TTC549 (cell line): ENCODE data around the gene KIF16B.
"Not testable (repeated sequence)": the region's sequence is repeated elsewhere in the genome, so short reads cannot be mapped to it uniquely, and the experiment has no call there.

Source experiments
- FAIRE-seq: peaks from 2 replicates; lab custom pipeline; 2012; peaks lifted over from hg19 to GRCh38; lab: Jason Lieb, UNC

Gene KIF16B

GRCh38 chr20:16475225-16475624 is 98.0 kb downstream of the KIF16B start:
- no peak for FAIRE-seq

DNA sequence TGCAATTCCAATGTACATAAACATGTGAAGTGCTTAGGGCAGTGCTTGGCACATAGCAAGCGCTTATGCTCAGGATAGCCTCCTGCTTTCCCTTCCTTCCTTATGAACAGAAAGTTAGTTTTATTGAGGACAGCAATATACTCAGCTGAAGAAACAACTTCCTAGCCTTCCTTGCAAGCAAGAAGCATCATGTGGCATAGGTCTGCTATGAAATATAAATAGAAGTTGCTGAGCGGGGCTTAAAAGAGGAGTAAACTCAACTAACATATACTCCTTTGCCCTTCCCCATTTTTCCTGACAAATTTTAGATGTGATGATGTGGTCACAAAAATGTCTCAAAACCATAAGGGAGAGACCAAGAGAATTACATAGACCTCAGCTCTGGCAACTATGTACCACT is 98.9 kb downstream of the KIF16B start:
- no peak for FAIRE-seq

- no peak for FAIRE-seq
Observed at GRCh38 chr20:16472045-16472872, 101.0 kb downstream of the KIF16B start.

GRCh38 chr20:16469395-16469905 is 103.8 kb downstream of the KIF16B start:
- no peak for FAIRE-seq

DNA sequence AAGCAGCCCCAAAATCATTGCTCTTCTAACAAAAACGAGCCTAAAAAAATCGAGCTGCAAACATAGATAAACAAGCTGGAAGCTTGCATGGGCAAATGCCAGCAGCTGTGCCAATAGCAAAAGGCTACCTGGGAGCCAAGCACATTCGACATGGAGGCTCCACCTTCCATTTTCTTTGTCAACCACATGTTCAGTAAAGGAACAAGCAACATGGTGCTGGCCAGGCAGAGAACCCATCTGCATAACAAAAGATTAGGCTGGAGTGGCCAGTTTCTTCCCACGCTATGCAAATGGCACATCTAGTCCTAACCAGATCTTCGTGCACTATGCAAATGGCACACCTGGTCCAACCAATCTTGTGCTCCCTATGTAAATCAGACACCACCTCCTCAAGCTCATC is 110.5 kb downstream of the KIF16B start:
- FAIRE-seq, result no peak

GRCh38 chr20:16459019-16459700 is 114.1 kb downstream of the KIF16B start:
- FAIRE-seq, result no peak

DNA sequence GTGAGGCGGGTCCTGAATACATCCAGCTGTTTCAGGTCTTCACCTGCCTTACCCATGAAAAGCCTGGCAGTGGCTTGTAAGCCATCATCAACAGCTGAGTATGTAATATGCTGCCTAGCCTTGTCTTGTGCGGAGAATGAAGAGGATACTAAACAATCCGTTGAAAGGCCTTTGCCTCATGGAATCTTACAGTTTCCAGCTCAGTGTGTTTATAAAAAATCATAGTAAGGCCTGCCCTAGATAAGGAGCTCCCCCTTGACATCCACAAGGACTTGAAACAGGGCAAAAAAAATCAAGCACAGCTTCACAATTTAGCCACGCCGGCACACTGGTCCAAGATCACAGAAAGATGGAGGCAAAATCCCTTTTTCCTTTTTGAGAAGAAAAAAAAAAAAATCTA is 115.7 kb downstream of the KIF16B start:
- FAIRE-seq, result no peak

DNA sequence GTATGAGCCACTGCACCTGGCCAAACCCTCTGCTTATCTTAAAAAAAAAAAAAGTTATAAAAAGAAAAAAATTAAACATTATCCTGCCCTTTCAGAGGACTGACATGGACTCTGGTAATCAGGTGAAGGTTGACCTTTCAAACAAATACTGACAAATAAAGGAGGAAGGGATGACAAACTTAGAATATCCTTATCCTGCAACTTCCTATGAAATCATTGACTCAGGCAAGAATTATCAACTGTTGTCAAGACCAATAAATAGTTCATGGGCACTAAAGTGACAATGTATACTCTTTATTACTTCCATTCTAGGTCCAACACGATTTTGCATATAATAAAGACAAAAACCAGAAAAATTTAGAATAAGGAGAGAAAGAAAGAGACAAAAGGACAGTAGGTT is 117.9 kb downstream of the KIF16B start:
- no peak for FAIRE-seq

GRCh38 chr20:16451982-16452381 is 121.3 kb downstream of the KIF16B start:
- no peak for FAIRE-seq

DNA sequence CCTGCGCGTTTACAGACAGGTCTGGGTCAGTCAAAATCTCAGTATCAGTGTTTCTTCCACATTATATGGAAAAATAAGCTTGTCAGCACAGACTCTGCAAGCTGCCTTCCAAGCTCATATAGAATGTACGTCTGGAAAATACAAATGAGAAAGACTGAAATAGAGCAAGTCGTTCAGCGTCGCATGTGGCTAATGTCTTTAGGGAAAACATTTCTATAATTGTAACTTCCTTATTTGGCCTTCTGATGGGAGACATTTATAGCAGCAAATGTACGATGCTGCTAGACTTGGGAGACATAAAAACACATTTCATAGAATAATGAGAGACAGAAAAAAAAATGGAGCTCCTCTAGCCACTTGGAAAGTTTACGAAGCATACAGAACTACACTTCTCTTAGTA is 122.2 kb downstream of the KIF16B start:
- FAIRE-seq, result no peak

DNA sequence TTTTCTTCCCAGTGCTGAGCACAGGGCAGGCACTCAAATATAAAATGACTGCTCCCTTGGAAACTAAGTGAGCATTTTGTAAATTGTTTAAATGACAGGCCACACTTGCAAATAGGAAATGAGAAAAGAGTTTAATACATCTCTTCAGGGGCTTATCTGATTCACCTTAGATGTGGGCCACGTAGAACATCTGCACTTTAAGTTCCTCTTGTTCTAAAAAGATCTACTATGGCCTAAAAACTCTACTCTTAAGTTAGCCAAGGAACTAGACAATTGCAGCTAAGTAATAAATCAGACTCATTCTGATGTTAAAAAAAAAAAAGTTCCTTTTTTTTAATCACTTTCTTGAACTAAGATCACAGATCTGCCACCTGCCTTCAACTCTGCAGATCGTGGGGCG is 126.3 kb downstream of the KIF16B start:
- FAIRE-seq, result no peak

- no peak for FAIRE-seq
Observed at GRCh38 chr20:16446246-16446645, 127.0 kb downstream of the KIF16B start.

GRCh38 chr20:16445482-16445881 is 127.8 kb downstream of the KIF16B start:
- FAIRE-seq, result no peak

- no peak for FAIRE-seq
Observed at GRCh38 chr20:16444057-16444777, 129.0 kb downstream of the KIF16B start.

- FAIRE-seq, result no peak
Observed at GRCh38 chr20:16441546-16442164, 131.6 kb downstream of the KIF16B start.

- FAIRE-seq, result no peak
Observed at GRCh38 chr20:16440686-16441085, 132.6 kb downstream of the KIF16B start.

- not testable (repeated sequence) for FAIRE-seq
Observed at GRCh38 chr20:16439540-16439939, 133.7 kb downstream of the KIF16B start.

DNA sequence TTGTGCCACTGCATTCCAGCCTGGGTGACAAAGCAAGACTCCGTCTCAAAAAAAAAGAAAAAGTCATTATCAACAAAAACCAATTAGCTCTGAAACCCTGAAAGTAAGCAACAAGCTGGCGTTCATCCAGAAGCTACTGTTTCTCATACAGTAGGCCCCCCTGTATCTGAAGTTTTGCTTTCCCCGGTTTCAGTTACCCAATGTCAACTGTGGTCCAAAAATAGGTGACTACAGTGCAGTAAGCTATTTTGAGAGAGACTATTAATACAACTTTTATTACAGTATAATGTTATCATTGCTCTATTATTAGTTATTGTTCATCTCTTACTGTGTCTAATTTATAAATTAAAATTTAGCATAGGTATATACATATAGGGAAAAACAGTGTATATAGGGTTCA is 135.1 kb downstream of the KIF16B start:
- FAIRE-seq, result no peak

DNA sequence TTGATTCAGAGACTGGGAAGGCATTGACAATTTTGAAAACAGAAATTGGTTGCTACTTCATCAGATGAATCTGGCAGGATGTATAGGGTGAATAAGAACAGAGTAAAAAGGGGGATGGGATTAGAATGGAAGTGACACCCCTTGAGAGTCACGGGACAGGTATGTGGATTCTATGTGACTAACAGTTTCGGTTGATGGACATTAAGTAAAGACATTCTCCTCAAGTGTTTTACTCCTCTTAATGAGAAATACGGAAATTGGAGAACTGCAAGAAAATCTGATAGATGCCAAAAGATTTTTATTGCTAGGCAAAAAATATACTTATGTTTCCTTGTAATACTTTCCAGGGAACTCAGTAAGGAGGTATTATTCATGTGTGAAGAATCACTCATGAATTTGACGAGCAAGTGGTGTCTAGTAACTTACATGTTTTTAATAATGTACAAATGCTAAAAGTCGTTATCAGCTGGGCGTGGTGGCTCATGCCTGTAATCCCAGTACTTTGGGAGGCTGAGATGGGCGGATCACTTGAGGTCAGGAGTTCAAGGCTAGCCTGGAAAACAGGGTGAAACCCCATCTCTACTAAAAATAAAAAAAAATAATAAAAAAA is 135.8 kb downstream of the KIF16B start:
- no peak for FAIRE-seq

DNA sequence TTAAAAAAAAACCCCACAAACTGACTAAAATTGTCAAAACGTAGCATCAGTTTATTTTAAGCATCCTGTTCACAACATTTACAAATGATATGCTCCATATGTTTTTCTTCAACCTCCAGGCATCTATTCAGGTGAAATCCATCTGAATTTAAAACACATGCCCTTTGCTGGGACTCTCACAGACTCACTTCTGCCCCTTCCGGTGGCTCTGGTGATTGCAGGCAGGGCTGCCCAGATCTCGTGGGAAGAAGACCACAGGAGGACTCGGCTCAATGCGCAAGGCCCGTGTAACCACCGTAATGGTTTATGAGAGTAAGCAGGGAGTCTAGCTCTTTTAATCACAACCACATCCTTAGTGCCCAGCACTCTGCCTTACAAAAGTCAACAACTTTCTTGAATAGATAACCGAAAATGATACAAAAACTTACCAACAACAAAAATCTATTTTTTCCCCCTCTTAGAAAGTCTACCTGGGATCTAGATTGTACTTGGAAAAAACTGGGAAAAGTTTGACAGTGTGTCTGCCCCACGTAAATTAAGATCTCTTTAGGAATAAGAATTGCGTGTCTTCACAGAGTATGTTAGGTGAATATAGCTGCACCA is 139.1 kb downstream of the KIF16B start:
- FAIRE-seq, result no peak

GRCh38 chr20:16433293-16433580 is 140.0 kb downstream of the KIF16B start:
- FAIRE-seq, result no peak
